CD4-positive, alpha-beta memory T cell (primary cell): Measurements from ENCODE around the gene ACOT7. TPM values are rescaled to one million over a fixed set of nuclear protein-coding genes. Genes with fewer than 3 reads are reported as not detected.
"Not testable (repeated sequence)": the region's sequence is repeated elsewhere in the genome, so short reads cannot be mapped to it uniquely, and the experiment has no call there.

Experiments
- CTCF ChIA-PET: fragments of 350-600 bp; sonication (Branson Sonifier 250); formaldehyde crosslinking; loops from one replicate; lab custom pipeline; 2021; ENCODE audit warnings: inconsistent platforms; ENCODE audit not compliant: partially characterized antibody; lab: Charles Lee
- POLR2A ChIA-PET: fragments of 350-600 bp; sonication (Branson Sonifier 250); formaldehyde crosslinking; loops from one replicate; lab custom pipeline; 2021; ENCODE audit not compliant: partially characterized antibody; lab: Charles Lee
- DNase-seq, 5 donors: peaks; one replicate each; pipeline versions ENCODE4 v3.0.0 to v3.0.0-alpha.2; 2020 to 2022; ENCODE audit warnings: mixed read lengths in 1 of 5
- H3K27ac ChIP-seq: one replicate; pipeline ENCODE4 v1.7.0; 2013; ENCODE audit warnings: low read depth, low read length
- H3K27me3 ChIP-seq: 2 replicates; pipeline ENCODE4 v1.7.0; 2013; ENCODE audit warnings: mild to moderate bottlenecking, low read length, moderate library complexity; ENCODE audit not compliant: insufficient read depth
- H3K36me3 ChIP-seq: 2 replicates; pipeline ENCODE4 v1.7.0; 2013; ENCODE audit warnings: mild to moderate bottlenecking, low read length, moderate library complexity; ENCODE audit not compliant: insufficient read depth
- H3K4me1 ChIP-seq: 2 replicates; pipeline ENCODE4 v1.7.0; 2013; ENCODE audit warnings: mild to moderate bottlenecking, low read length, moderate library complexity; ENCODE audit not compliant: insufficient read depth
- H3K4me3 ChIP-seq, 2 donors: one replicate each; pipeline ENCODE4 v1.7.0; 2013; ENCODE audit warnings: low read length in 2 of 2, mild to moderate bottlenecking in 1 of 2
- H3K9me3 ChIP-seq, 2 donors: one replicate each; pipeline ENCODE4 v1.7.0; 2013; ENCODE audit warnings: low read length in 2 of 2, control low read depth in 1 of 2; ENCODE audit not compliant: control insufficient read depth in 1 of 2
- H3K27ac Mint-ChIP-seq, 7 donors: one replicate each; pipeline ENCODE4 v1.8.0; 2020 to 2021; ENCODE audit warnings: mixed read lengths in 7 of 7, mild to moderate bottlenecking in 6 of 7, inconsistent platforms in 3 of 7, moderate library complexity in 3 of 7
- H3K27me3 Mint-ChIP-seq, 2 donors: one replicate each; pipeline ENCODE4 v1.8.0; 2020 to 2021; ENCODE audit warnings: mixed read lengths in 2 of 2
- H3K36me3 Mint-ChIP-seq, 2 donors: one replicate each; pipeline ENCODE4 v1.8.0; 2020 to 2021; ENCODE audit warnings: mixed read lengths in 2 of 2, inconsistent platforms in 1 of 2, mild to moderate bottlenecking in 1 of 2
- H3K4me1 Mint-ChIP-seq, 4 donors: one replicate each; pipeline ENCODE4 v1.8.0; 2020 to 2021; ENCODE audit warnings: mixed read lengths in 4 of 4, mild to moderate bottlenecking in 1 of 4
- H3K4me3 Mint-ChIP-seq, 8 donors: one replicate each; pipeline ENCODE4 v1.8.0; 2020 to 2021; ENCODE audit warnings: mixed read lengths in 8 of 8, mild to moderate bottlenecking in 7 of 8, moderate library complexity in 6 of 8, inconsistent platforms in 3 of 8
- H3K9me3 Mint-ChIP-seq, 8 donors: one replicate each; pipeline ENCODE4 v1.8.0; 2020 to 2021; ENCODE audit warnings: mixed read lengths in 8 of 8, mild to moderate bottlenecking in 5 of 8, inconsistent platforms in 3 of 8, moderate library complexity in 1 of 8
- intact Hi-C: fragments of 100-400 bp; cut with micrococcal nuclease; formaldehyde crosslinking; loops from one replicate; pipeline ENCODE4 v1.15.1; 2023
- polyA plus RNA-seq, 2 donors: library from polyadenylated mRNA; unstranded; fragments of 300-500 nt; fragmentation: Illumina TruSeq; gene quantifications; one replicate each; pipeline ENCODE4 v1.2.3, GENCODE V29; 2021
- total RNA-seq, 2 experiments: library from RNA; stranded (reverse); gene quantifications; one replicate each; pipeline ENCODE4 v1.2.3, GENCODE V29; 2021

ACOT7 gene
- total and polyA plus RNA-seq, 4 experiments from 2014 or later = 2.7 to 7.4 (median 4.8) TPM

DNA sequence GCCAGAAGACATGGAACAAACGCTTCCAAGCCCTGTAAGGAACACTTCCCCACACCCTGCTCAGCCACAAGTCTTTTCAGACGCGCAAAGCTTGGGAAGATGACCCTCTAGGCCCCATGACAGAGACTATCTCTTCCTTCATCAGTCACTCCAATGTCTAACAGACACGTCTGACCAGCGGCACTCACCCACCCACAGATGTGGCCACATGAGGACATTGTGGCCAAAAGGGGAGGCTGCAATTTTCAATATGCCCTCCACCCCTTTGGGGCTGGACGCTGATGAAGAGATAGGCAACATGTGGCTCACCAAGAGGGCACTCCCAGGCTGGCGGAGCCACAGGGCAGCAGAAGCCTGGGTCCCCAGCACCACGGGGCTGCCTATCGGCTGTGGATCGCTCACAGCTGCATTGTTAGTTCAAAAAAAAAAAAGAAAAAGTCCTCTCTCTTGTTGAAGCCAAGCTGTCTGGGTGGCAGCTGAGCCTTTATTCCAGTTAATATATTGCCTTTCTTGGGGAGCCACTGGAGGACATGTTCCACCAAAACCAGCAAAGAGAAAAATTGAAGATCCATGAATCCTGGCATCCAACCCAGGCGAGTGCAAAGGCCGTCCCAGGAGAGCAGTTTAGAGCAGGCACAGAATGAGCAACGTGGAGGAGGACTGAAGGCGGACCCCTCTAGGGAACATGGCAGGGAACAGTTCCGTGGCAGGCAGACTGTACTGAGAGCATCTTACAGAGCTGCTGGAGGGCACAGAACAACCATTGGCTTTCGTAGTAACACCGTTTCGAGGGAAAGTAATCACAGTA, 80.0 kb downstream of the ACOT7 start:
- H3K4me1 Mint-ChIP-seq = no peaks in the 10 kb centered on the region
- CTCF ChIA-PET = no interaction called here
- H3K27ac ChIP-seq = no peak overlapping the region

DNA sequence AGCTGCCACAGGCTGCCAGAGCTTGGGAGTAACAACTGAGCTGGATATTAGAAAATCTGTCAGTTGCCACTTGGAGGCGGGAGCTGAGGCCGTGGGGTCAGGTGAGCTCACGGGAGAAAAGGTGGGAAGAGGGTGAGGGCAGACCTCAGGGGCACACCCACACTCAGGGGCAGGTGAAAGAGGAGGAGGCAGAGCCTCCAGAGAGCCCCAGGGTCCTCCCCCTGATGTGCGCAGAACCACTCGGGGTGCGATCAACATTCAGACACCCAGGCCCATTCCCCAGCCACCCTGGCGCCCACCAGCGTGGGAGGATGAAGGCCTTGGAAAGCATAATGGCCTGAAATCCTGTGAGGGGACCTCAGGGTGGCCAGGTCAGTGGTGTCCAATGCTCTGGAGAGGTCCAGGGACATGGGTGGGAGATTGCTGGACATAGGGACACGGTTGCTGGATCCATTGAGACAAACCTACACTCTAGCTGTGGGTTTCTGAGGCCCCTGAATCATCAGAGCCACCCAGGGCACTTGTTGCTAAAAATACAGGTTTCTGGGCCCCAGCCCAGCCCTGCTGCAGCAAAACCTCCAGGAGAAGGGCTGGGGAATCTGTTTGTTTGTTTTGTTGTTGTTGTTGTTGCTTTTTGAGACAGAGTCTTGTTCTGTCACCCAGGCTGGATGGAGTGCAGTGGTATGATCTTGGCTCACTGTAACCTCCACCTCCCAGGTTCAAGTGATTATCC, 83.3 kb downstream of the ACOT7 start:
- no peaks in the 10 kb centered on the region for H3K27me3 ChIP-seq
- H3K4me3 ChIP-seq = no peak overlapping the region
- ChIA-PET CTCF (no interaction called here), POLR2A (no interaction called here)
- Mint-ChIP-seq H3K36me3 (no peaks in the 10 kb centered on the region), H3K27ac (no peak overlapping the region), H3K4me1 (no peaks in the 10 kb centered on the region), H3K9me3 (no peaks in the 10 kb centered on the region), H3K4me3 (no peak overlapping the region), H3K27me3 (no peaks in the 10 kb centered on the region)
- DNase-seq = no peak
- no peaks in the 10 kb centered on the region for H3K9me3 ChIP-seq
- H3K4me1 ChIP-seq = no peaks in the 10 kb centered on the region
- H3K36me3 ChIP-seq = no peaks in the 10 kb centered on the region
- intact Hi-C loops = no loop called here
- no peak overlapping the region for H3K27ac ChIP-seq

More for the DNA sequence above, 80.0 kb downstream of the ACOT7 start:
- intact Hi-C loops = no loop called here
- no peak for DNase-seq
- Histone ChIP-seq H3K36me3 (no peaks in the 10 kb centered on the region), H3K27me3 (no peaks in the 10 kb centered on the region), H3K4me3 (no peak overlapping the region), H3K4me1 (no peaks in the 10 kb centered on the region), H3K9me3 (no peaks in the 10 kb centered on the region)
- POLR2A ChIA-PET = no interaction called here
- Mint-ChIP-seq H3K9me3 (no peaks in the 10 kb centered on the region), H3K27ac (no peak overlapping the region), H3K4me3 (no peak overlapping the region), H3K36me3 (peaks cover 4 to 5% of the 10 kb centered on the region in 2 donors), H3K27me3 (no peaks in the 10 kb centered on the region)

- intact Hi-C loops = no loop called here
- H3K27me3 Mint-ChIP-seq = no peaks in the 10 kb centered on the region
- no peak overlapping the region for H3K27ac Mint-ChIP-seq
- H3K27ac ChIP-seq = no peak overlapping the region
- H3K36me3 Mint-ChIP-seq = no peaks in the 10 kb centered on the region
- no peaks in the 10 kb centered on the region for H3K9me3 Mint-ChIP-seq
- ChIA-PET POLR2A (no interaction called here), CTCF (interaction anchor here (1.2 kb wide), 1 partner anchor 65 kb away, joined by 3 read pairs; no protein-coding TSS in a partner anchor)
- H3K4me3 ChIP-seq = no peak overlapping the region
- no peaks in the 10 kb centered on the region for H3K4me1 Mint-ChIP-seq
- no peak overlapping the region for H3K4me3 Mint-ChIP-seq
- no peaks in the 10 kb centered on the region for H3K27me3 ChIP-seq
- H3K9me3 ChIP-seq = no peaks in the 10 kb centered on the region
- H3K4me1 ChIP-seq = no peaks in the 10 kb centered on the region
- H3K36me3 ChIP-seq = no peaks in the 10 kb centered on the region
- no peak for DNase-seq
These were observed 84.0 kb downstream of the ACOT7 start for GRCh38 chr1:6309564-6309963.

- no peaks in the 10 kb centered on the region for H3K36me3 Mint-ChIP-seq
- DNase-seq = no peak
- no peaks in the 10 kb centered on the region for H3K9me3 ChIP-seq
- H3K4me1 ChIP-seq = no peaks in the 10 kb centered on the region
- POLR2A ChIA-PET = no interaction called here
- H3K4me1 Mint-ChIP-seq = no peaks in the 10 kb centered on the region
- CTCF ChIA-PET = interaction anchor here (1.2 kb wide), 1 partner anchor 64 kb away, joined by 3 read pairs; no protein-coding TSS in a partner anchor
- intact Hi-C loops = no loop called here
- H3K36me3 ChIP-seq = no peaks in the 10 kb centered on the region
- H3K9me3 Mint-ChIP-seq = no peaks in the 10 kb centered on the region
- no peak overlapping the region for H3K4me3 ChIP-seq
- H3K27ac Mint-ChIP-seq = no peak overlapping the region
- no peak overlapping the region for H3K4me3 Mint-ChIP-seq
- no peaks in the 10 kb centered on the region for H3K27me3 Mint-ChIP-seq
- H3K27me3 ChIP-seq = no peaks in the 10 kb centered on the region
- H3K27ac ChIP-seq = no peak overlapping the region
These were observed 85.1 kb downstream of the ACOT7 start for GRCh38 chr1:6308449-6308848.

- H3K4me3 ChIP-seq, intact Hi-C loops, H3K4me1 ChIP-seq, H3K9me3 Mint-ChIP-seq, DNase-seq, POLR2A ChIA-PET, H3K27ac ChIP-seq, H3K27ac Mint-ChIP-seq, H3K4me1 Mint-ChIP-seq, H3K36me3 Mint-ChIP-seq, H3K27me3 Mint-ChIP-seq, H3K4me3 Mint-ChIP-seq, CTCF ChIA-PET, H3K9me3 ChIP-seq, H3K27me3 ChIP-seq, H3K36me3 ChIP-seq: not testable (repeated sequence)
These were observed 85.9 kb downstream of the ACOT7 start for GRCh38 chr1:6307682-6308081.

GRCh38 chr1:6307099-6307498, 86.5 kb downstream of the ACOT7 start:
- no peaks in the 10 kb centered on the region for H3K9me3 Mint-ChIP-seq
- DNase-seq = no peak
- intact Hi-C loops = no loop called here
- Histone ChIP-seq H3K27me3 (no peaks in the 10 kb centered on the region), H3K27ac (no peak overlapping the region), H3K9me3 (no peaks in the 10 kb centered on the region), H3K4me1 (no peaks in the 10 kb centered on the region), H3K36me3 (no peaks in the 10 kb centered on the region), H3K4me3 (no peak overlapping the region)
- H3K4me3 Mint-ChIP-seq = no peak overlapping the region
- H3K27me3 Mint-ChIP-seq = no peaks in the 10 kb centered on the region
- H3K27ac Mint-ChIP-seq = no peak overlapping the region
- H3K36me3 Mint-ChIP-seq = peaks cover 0 to 1% of the 10 kb centered on the region in 2 donors
- ChIA-PET POLR2A (no interaction called here), CTCF (no interaction called here)
- no peaks in the 10 kb centered on the region for H3K4me1 Mint-ChIP-seq

- no peaks in the 10 kb centered on the region for H3K36me3 ChIP-seq
- H3K4me3 ChIP-seq = no peak overlapping the region
- H3K9me3 ChIP-seq = no peaks in the 10 kb centered on the region
- H3K4me1 ChIP-seq = no peaks in the 10 kb centered on the region
- H3K36me3 Mint-ChIP-seq = peaks cover 0 to 1% of the 10 kb centered on the region in 2 donors
- intact Hi-C loops = no loop called here
- no peak overlapping the region for H3K27ac Mint-ChIP-seq
- ChIA-PET CTCF (no interaction called here), POLR2A (no interaction called here)
- H3K9me3 Mint-ChIP-seq = no peaks in the 10 kb centered on the region
- no peak overlapping the region for H3K4me3 Mint-ChIP-seq
- H3K27me3 Mint-ChIP-seq = no peaks in the 10 kb centered on the region
- H3K4me1 Mint-ChIP-seq = no peaks in the 10 kb centered on the region
- no peaks in the 10 kb centered on the region for H3K27me3 ChIP-seq
- no peak overlapping the region for H3K27ac ChIP-seq
- no peak for DNase-seq
These were observed 90.1 kb downstream of the ACOT7 start for GRCh38 chr1:6303397-6304012.
